GM19395 (cell line): ENCODE measurements around the gene FBXO31.

Source experiments
- ATAC-seq: cut with Tn5 transposase; IDR thresholded peaks from one replicate; pipeline ENCODE4 v1.9.1; 2021; ENCODE audit warnings: mild to moderate bottlenecking, moderate library complexity; ENCODE audit not compliant: unreplicated experiment

Gene FBXO31, protein sequence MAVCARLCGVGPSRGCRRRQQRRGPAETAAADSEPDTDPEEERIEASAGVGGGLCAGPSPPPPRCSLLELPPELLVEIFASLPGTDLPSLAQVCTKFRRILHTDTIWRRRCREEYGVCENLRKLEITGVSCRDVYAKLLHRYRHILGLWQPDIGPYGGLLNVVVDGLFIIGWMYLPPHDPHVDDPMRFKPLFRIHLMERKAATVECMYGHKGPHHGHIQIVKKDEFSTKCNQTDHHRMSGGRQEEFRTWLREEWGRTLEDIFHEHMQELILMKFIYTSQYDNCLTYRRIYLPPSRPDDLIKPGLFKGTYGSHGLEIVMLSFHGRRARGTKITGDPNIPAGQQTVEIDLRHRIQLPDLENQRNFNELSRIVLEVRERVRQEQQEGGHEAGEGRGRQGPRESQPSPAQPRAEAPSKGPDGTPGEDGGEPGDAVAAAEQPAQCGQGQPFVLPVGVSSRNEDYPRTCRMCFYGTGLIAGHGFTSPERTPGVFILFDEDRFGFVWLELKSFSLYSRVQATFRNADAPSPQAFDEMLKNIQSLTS

DNA sequence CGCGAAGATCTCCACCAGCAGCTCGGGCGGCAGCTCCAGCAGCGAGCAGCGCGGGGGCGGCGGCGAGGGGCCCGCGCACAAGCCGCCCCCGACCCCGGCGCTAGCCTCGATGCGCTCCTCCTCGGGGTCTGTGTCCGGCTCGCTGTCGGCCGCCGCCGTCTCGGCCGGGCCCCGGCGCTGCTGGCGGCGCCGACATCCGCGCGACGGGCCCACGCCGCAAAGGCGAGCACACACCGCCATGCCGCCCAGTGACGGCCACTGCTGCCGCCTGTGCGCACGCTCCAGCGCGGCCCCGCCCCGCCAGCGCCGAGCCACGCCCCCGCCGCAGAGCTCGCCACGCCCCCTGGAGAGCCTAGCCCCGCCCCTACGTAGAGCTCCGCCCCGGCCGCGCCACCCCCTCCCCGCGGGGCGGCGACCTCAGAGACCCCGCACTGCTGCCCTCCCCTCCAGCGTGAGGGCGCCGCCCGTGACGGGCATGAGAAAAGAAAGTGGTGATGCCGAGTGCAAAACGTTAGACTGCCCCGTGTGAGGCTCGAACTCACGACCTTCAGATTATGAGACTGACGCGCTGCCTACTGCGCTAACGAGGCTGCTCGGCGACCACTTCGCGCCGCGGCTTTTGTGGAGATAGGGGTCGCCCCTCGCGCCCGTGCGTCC is at the start of gene FBXO31:
Gene FBXO31, minus strand, starts transcription at position 272 of the 657 bp plus-strand sequence. Its CDS starts 32 bp downstream, at position 240.
- ATAC-seq = peak; percentile 44

DNA sequence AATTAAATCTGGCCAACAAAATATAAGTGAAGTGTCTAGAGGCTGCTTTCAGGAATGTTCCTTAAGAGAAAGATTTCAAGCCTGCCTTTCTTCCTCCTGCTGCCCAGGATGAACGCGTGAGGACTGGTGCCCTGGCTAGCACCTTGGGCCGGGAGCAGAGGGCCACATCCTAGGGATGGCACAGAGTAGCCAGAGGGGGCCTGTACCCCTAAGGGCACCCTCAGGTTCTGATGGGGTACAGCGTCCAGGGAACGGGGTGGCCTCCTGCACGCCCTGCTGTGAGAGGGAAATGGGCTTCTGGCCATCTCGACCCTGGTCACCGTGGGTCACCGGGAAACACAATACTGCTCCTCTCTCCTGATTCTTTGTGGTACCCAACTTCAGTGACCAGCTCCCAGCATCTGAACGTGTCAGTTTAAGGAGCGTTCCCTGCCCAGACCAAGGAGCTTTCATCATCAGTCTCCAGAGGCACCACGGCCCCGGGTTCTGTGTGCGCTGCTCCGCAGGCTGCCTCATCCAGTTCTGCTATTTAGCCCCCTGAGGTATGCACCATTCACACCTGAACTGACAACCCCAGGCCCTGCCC is 48.8 kb upstream of the FBXO31 start:
- ATAC-seq = no peak

GRCh38 chr16:87431926-87432325 is 48.4 kb upstream of the FBXO31 start:
- no peak for ATAC-seq

DNA sequence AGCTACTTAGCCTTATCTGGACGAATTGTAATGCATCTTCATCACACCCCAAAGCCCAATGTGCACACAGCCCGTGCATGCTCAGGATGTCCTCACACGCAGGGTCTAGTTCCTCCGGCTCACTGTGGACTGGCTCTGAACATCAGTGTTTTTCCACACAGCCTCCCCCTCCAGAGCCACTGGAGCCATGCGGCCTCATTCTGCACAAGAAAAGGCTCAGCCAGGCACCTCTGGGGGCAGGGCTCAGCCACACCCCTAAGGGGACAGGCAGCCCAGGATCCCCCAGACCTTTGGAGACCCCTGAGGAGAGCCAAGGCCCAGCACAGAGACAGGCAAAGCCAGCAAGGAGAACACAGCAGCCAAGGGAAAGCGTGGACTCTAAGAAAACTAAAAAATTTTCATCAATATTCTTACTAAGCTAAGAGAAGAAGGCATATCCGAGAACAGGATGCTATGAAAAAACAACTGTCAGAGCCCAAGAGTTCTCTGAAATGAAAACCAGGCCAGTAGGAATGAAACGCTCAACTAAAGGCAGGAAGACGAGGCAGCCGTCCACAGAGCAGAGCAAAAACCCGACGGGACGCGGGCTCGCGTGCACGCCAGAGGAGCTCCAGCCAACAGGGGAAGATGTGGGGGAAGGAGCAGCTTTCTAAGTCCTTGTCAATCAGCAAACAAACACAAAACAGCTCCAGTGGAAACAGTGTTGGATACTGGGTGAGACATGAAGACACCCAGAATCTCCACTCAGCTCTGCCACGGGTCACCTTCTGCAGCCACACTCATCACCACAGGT is 43.0 kb upstream of the FBXO31 start:
- ATAC-seq = no peak

DNA sequence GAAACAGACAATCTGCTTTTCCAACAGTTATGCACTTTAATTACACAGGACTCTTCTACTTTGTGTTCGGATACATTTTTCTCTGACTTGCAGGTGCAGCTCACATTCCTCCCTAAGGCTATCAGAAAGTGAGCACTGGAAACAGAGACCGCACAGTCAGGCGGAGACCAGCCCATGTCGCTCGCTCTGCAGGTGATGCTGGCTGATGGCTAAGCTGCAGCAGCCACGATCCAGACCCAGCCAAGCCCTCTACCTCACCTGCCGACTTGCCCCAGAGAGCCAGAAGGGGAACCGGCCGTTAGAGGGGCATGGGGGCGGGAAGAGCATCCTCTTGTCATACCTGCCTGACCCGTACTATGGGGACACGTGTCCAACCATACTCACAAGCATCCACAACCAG is 42.4 kb upstream of the FBXO31 start:
- ATAC-seq = no peak

- no peak for ATAC-seq
Observed at GRCh38 chr16:87424266-87424665, 40.7 kb upstream of the FBXO31 start.

DNA sequence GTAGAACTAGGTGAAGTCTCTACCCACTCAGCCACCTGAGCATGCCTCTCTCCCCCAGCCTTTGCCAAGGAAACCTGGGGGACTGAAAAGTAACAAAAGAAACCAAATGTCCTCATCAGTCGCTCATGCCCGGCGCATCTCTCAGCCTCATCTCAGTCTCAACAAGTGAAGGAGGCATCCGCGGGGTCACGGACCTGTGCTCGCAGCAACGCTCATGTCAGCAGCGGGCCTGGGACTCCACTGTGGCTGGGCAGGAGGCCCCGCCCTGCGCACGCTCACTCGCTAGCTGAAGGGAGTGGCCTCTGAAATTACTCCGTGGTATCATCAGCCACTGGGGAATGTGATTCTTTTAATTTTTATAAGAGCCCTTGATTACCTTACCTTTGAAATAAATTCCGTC is 39.9 kb upstream of the FBXO31 start:
- ATAC-seq = no peak

DNA sequence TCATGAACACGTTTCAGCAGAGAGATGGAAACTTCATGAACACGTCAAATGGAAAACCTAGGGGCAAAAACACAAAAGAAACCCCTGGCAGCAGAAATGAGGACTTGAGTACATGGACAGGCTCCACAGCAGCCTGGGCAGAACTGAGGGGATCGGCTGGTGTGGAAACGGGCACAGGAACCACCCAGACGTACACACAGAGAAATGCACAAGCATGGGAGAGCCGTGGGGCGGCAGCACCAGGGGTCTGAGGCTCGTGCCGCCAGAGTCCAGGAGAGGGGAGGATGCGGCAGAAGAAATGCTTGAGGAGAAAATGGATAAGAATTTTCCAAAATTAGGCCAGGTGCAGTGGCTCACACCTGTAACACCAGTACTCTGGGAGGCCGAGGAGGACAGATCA is 38.5 kb upstream of the FBXO31 start:
- no peak for ATAC-seq

GRCh38 chr16:87421003-87421912 is 37.7 kb upstream of the FBXO31 start:
- no peak for ATAC-seq

DNA sequence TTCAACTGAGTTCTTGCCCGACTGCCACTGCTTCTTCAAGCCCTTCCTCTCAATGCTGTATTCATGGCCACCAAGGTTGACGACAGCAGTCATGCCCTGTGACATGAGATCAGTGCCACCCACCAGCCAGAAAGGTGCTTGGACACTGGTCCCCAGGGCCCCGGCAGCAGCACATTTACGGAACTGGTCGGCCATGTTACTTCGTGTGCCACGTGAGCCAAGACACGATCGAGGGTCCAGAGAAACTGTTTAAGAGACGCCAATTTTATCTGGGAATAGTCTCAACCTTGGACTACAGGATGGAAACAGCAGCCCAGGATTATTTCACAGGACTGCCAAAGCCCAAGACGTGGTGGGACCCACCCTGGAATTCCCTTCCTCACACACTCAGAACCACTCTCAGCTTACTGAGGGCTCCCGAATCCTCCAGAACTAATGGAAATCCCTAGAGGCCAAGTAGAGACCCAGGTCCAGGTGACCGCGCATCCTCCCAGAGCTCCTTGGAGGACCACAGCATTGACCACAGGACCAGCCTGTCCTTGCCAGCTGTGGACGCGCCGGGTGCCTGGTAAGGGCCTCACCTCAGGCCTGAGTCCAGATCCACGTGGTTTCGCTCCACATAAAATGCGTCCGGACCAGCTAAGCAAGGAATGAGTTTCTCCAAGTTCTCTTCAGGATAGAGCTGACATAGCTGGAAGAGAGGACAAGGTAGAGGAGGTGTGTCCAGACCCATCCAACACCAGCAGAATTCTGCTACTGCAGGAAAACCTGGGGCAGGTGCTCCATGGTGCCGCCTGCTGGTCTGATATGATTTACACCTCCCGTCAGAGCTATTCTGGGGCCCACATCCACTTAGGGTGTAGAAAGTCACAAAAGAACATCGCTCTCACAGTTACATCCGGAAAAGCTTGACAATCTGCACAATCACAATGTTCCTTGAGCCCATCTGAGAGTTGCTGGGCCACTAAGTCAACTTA is 36.7 kb upstream of the FBXO31 start:
- ATAC-seq = no peak

DNA sequence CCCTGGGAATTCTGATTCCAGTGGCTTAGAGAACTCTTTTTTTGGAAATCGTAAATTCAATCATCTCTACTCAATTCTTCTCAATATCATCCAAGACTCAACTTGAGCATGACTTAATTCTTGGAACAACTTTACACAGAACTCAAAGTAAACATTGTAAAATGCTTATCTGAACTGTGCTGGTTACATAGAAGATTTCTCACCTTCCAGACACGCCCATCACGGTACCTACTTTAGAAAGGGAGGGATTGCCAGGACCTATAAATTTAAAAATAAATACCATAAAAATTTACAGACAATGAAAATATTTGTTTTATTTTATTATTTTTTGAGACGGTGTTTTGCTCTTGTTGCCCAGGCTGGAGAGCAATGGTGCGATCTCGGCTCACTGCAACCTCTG is 35.1 kb upstream of the FBXO31 start:
- no peak for ATAC-seq

DNA sequence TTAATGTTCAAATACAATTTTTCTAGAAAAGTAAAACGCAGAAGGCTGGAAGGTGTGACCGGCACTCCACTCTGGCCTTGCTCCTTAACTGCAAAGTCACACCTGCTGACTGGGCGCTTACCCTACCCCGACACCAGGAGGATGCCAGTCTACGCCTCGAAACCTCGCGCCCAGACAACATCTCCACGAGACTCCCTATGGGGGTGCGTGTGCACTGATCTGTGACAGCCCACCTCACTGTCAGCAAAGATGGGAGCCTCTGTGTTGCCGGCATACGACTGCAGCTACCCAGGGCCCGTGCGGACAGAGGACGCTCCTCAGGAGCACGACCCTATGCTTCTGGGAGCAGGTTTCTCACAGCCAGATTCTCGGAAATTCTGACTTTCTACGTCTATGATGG is 34.6 kb upstream of the FBXO31 start:
- no peak for ATAC-seq

DNA sequence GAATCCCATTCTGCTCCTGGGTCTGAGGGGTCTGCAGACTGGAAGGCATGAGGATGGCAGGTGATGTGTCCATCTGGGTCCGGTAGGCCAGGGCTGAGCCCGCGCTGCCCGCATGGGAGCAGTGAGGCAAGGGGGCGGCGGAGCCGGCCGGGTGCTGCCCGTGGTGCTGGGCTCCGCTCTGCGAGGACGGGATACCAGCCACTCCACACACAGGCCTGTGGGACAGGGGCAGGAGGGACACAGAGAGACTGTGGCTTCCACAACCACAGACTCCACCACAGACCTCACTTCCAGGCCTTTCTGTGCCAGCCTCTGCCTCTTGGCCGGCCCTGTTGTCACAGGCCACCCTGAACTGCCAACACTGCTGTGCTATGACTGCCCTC is 33.9 kb upstream of the FBXO31 start:
- no peak for ATAC-seq

DNA sequence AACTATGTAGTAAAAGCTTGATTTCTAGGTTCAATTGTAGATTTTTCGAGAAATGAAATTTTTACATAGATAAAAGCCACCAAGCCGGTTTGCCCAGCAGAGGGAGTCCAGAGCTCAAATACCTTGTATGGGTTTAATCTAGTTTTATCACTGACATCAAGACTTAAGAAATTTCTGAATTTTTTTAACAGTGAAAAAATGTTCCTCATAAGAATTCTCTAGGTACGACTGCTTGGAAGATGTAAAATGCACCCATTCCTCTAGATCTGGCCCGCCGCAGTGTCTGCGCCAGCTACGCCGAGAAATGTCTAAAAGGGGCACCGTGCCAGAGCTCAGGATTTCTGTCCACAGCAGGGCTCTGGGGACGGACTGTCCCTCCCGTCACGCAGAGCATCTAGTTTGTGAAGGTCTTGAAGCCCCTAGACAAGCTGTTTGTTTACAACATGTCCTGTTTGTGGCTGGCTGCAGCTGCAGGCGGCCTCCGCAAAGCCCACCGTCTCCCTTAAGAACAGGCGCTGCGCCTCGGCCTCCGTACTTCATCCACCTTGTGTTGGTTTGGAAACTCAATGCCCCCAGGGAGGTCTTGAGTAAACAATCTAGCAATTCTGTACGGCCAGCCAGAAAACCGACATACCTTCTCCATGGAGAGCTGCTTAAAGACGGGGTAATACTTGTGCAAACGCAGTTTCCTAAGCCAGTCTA is 33.4 kb upstream of the FBXO31 start:
- ATAC-seq = no peak

- no peak for ATAC-seq
Observed at GRCh38 chr16:87415441-87415840, 31.9 kb upstream of the FBXO31 start.

DNA sequence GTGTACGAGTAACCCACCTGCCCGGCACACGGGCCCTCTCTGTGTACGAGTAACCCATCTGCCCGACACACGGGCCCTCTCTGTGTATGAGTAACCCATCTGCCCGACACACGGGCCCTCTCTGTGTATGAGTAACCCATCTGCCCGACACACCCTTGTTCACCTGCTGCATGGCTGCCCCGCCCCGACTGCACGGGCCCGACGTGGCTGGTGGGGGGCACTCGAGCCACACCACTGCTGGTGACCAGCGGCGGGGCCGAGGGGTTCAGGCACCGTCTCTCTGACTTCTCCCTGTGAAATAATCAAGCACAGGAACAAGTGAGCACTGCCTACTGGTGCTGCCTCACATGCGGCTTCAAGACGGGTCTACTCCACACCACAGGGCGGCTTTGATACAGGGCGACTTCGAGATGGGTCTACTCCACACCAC is 30.7 kb upstream of the FBXO31 start:
- ATAC-seq = no peak

GRCh38 chr16:87412996-87413421 is 29.4 kb upstream of the FBXO31 start:
- no peak for ATAC-seq

- no peak for ATAC-seq
Observed at GRCh38 chr16:87412371-87412995, 28.9 kb upstream of the FBXO31 start.
